NCI-H128 (cell line): ENCODE data around the gene CNST.
"Not testable (repeated sequence)": the region's sequence is repeated elsewhere in the genome, so short reads cannot be mapped to it uniquely, and the experiment has no call there.

Experiments
- DNase-seq: peaks from one replicate; lab custom pipeline; 2025; ENCODE audit not compliant: unreplicated experiment; lab: John Stamatoyannopoulos, UW

The CNST gene

DNA sequence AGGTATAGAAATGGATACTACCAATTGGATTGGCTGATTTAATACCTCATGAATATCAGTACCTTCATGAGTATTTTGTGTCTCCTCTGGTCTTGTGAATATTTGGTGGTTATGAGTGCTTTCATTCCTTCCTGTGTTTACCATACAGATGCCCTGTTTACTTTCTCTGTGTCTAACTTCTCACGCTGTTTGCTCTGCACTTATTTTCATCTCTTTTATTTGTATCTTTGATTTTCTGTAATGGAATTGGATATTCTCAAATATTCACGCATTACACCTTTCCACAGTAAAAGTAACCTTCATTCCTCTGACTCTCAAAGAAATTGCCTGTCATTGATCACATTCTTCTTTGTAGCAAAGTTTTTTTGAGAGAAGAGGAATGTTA lies 16.8 kb downstream of the CNST start:
- no peak for DNase-seq

DNA sequence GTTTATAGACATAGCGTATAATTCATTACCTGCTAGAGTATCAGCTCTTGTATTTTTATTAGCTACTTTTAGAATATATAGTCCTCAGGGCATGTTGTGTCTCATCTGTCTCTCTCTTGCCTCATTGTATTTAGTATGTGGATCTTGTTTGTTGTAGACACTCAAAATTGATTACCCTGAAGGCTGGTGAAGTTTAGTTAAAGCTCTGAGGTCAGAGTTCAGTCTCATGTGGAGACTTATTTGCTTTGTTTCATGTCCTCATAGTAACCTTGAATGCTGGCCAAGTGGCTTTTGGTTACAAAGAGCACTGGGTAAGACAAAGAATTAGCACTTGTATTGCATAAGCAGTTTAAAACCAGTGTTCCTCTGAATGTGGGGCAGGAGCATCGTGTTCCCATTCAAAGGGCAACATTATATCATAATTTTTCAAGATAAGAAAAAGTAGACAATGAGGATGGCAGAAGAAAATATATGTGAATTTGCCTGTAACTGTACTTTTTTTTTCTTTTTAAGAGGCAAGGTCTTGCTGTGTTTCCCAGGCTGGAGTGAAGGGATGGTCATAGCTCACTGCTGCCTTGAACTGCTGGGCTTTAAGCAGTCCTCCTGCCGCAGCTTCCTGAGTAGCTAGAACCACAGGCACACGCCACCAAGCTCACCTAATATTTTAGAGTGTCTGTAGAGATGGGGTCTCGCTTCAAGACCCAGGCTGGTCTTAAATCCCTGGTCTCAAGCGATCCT lies 17.4 kb downstream of the CNST start:
- no peak for DNase-seq

DNA sequence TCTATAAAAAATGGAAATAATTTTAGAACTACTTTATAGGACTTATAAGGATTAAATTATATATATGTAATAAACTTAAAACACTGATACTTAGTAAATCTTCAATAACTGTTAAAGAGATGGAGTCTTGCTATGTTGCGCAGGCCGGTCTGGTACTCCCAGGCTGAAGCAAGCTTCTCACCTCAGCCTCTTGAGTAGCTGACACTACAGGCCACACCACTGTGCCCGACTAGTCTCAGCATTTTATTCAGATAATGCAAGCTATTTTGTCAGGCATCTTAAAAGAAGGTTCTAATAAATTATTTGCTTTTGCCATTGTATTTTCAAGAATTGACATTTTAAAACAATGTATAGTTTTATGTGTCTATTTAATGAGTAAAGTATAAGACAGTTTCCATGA lies 20.8 kb downstream of the CNST start:
- no peak for DNase-seq

DNA sequence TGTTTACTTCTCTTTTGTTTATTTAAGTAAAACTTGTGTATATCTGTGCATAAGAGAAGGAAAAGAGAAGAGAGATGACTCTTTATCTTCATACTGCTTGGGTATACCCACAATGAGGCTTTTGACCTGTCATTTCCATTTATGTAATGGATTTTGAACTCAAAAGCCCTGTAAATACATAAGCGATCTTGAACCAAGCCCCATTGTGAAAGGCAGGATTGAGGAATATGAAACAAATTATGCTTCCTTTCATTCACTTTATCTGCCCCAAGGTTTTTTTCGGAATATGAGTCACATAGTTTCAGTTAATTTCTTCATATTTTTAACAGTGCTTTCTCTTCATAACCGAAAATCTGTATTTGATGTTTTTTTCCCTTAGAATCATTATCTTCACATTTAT lies 21.4 kb downstream of the CNST start:
- DNase-seq: no peak

DNA sequence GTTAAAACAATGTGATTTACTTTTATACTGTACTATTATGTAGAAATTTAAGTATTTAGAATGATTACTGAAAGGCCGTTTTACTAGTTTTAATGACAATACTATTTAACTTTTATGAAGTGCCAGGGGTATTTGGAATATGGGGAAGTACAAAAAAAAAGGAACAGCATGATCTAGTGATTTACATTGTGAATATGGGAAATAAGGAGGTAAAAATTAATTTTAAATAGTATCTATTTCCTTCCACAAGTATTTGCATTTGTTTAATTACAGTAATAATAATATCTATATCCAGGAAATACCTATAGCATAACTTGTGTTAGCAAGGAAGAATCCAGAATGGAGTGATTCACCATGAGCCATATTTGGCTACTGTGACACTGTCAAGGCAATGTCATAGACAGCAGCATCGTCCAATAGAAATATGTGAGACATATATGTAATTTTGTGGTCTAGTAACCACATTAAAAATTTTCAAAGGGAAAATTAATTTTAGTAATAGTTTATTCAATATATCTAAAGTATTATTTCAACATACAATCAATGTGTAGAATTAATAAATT lies 22.0 kb downstream of the CNST start:
- DNase-seq: no peak

DNA sequence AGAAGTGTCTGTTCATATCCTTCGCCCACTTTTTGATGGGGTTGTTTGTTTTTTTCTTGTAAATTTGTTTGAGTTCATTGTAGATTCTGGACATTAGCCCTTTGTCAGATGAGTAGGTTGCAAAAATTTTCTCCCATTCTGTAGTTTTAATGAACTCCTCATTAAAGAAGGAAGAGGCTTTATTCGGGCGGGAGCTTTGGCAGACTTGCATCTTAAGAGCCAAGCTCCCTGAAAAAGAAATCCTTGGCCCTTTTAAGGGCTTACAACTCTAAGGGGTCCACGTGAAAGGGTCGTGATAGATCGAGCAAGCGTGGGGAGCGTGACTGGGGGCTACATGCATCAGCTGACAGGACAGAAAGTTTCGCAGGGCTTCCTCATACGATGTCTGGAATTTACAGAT lies 23.7 kb downstream of the CNST start:
- DNase-seq: not testable (repeated sequence)

DNA sequence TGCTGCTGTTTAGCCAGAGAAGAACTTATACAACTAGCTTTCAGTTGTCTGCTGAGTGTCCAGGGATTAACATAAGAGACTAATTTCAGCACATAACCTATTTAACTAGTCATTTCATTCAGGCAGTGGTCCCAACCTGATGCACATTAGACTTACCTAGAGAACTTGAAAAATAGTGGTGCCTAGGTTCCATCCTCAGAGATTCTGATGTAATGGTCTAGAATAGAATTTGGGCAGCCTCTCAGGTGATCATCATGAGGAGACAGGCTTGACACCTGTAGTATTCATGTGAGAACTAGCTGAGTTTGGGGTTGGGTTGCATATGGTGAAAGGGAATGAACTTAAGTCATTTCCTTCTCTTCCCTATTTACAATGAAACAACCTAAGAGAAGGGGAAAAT lies 24.8 kb downstream of the CNST start:
- no peak for DNase-seq

DNA sequence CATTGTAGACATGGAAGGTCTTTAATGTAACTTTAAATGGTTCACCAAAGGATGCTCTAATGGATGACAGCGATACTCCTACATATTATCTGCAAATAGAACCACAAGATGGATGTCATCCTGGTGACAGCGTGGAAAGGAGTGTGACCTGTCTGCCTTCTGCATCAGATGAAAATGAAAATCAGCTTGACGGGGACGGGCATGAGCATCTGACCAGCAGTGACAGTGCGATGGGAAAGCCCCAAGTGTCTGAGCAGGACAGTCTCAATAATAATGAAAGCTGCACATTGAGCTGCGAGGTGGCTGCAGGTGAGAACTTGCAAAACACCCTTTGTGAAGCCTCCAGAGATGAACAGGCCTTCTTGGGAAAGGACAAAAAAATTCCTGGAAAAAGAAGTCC lies 25.2 kb downstream of the CNST start:
- DNase-seq: no peak

DNA sequence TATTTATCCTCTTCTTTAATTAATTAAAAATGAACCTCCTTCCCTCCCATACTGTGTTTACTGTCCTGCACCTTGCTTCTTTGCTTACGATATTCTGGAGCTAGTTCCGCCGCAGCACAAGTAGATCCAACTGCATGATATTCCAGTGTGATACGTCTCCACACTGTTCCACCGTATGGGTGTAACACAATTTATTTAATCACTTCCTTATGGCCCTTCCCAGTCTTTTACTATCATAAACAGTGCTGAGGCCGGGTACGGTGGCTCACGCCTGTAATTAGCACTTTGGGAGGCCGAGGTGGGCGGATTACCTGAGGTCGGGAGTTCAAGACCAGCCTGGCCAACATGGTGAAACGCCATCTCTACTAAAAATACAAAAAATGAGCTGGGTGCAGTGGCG lies 25.7 kb downstream of the CNST start:
- no peak for DNase-seq

DNA sequence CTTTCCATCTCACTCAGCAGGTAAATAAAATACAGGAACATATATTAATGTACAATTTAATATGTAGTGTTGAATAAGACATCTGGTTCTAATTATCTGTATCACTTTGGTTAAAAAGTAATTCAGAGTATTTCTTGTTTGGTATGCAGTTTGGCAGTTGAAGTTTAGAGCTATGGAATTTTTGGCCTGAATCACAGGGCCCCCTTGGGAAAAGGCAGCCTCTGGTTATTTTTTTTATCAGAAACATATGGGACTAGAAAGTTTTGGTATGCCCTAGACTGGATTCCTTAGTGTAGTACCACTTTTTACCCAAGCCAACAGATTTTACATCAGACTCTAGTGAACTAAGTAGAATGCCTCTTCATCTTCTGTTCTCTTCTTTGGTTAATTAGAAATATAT lies 26.4 kb downstream of the CNST start:
- no peak for DNase-seq

DNA sequence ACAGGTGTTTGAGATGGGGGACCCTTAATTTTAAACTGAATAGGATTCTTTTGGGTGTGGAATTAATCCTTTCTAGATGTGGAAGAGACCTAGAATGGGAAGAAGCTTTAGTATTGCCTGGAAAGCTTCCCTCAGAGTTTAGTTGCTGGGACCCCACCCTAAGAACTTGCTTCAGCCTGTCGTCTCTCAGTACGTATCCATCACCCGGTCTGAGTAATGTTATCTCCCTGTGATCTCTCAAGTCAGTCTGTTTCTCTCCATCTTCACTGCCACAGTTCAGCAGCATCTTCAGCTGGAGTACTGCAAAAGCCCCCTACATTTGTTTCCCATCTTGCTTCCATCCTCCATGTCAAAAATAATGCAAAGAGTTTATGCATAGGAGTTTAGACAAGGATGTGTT lies 28.9 kb downstream of the CNST start:
- no peak for DNase-seq

DNA sequence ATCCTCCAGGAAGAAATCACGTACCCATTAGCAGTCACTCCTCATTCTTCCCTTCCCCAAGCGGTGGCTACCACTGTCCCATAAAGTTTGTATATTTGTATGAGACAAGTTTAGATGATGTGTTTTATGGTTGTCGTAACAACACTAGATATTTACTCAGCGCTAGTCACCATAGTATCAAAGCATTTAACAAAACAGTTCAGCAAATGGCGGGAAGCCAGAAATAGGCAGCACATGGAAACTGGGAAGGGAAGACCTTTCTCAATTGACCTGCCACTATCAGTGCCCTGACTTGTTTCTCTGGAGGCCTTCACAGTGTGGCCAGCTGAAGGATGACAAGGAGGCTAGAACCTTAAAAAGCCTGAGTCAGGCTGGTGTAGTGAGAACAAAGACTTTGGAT lies 31.1 kb downstream of the CNST start:
- no peak for DNase-seq

DNA sequence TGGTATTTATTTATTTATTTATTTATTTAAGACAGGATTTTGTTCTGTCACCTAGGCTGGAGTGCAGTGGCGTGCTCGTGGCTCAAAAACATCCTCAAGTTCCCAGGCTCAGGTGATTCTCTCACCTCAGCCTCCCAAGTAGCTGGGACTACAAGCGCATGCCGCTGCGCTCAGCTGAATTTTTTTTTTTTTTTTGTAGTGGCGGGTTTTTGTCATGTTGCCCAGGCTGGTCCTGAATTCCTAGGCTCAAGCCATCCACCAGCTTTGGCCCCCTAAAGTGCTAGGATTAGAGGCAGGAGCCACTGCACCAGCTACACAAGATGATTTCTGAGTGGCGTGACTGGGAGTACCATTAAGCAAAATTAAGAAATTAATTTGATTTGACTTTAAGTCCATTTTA lies 31.7 kb downstream of the CNST start:
- no peak for DNase-seq

DNA sequence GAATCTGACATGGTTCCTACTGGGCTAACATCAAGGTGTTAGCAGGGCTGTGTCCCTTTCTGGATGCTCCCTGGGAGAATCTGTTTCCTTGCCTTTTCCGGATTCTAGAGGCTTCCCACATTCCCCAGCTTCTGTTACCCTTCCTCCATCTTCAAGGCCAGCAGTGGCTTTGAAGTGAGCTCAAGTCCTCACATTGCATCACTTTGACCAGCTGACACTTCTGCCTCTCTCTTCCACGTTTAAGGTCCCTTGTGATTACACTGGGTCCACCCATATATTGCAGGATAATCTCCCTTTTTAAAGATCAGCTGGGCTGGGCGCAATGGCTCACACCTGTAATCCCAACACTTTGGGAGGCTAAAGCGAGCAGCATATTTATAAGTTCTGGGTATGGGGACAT lies 33.1 kb downstream of the CNST start:
- DNase-seq: no peak

DNA sequence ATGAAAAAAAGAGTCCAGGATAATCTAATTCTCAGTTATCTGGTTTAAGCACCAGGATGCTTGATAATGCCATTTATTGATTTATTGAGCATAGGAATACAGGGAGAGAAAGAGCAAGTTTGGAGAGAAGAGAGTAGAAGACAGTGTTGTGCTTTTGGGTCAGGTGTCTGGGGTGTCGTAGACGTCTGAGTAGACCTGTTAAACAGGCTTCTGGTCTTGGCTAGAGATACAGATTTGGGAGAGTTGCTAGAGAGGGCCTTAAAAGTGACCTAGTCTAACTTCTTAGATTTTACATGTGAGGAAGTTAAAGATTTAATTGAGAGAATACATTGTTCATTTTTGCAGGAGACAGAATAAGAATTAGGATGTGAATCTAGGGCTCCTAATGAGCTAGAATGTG lies 34.3 kb downstream of the CNST start:
- DNase-seq: no peak

DNA sequence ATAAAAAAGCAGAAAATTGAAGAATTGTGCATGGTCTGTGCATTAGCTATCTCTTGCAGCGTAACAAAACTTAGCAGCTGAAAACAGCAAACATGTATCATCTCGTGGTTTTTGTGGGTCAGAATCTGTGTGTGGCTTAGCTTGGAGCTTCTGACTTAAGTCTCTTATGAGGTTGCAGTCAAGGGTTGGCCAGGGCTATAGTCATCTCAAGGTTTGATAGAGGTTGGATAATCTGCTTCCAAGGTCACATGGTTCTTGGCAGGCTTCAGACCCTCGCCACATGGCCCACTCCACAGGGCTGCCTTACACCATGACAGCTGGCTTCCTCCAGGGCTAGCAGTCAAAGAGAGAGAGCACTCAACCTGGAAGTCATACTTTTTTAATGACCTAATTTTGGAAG lies 35.9 kb downstream of the CNST start:
- no peak for DNase-seq

DNA sequence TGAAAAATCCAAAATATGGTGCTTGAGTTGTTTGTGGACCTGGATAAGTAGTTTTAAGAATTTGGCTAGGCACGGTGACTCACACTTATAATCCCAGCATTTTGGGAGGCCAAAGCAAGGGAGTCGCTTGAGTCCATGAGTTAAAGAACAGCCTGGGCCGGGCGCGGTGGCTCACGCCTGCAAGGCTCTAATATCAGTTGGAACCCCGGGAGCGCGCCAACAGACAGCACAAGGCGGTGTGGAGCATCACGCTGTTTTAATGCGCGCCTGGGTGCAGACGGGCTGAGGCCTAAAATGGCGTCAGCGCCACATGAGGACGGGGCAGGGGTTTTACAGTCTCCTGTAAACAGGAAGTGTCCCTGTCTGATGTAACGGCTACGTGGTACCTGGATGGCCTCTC lies 39.0 kb downstream of the CNST start:
- DNase-seq: not testable (repeated sequence)

DNA sequence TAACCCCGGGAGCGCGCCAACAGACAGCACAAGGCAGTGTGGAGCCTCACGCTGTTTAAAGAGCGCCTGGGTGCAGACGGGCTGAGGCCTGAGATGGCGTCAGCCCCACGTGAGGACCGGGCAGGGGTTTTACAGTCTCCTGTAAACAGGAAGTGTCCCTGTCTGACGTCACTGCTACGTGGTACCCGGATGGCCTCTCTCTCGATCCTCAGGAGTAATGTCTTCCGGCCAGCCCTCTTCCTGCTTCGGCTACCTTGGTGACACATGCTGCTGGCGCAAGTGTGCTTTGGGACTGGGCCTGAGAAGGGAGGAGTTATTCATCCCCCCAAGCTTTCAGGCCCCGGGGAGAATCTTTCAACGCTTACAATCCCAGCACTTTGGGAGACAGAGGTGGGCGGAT lies 41.2 kb downstream of the CNST start:
- DNase-seq: no peak

DNA sequence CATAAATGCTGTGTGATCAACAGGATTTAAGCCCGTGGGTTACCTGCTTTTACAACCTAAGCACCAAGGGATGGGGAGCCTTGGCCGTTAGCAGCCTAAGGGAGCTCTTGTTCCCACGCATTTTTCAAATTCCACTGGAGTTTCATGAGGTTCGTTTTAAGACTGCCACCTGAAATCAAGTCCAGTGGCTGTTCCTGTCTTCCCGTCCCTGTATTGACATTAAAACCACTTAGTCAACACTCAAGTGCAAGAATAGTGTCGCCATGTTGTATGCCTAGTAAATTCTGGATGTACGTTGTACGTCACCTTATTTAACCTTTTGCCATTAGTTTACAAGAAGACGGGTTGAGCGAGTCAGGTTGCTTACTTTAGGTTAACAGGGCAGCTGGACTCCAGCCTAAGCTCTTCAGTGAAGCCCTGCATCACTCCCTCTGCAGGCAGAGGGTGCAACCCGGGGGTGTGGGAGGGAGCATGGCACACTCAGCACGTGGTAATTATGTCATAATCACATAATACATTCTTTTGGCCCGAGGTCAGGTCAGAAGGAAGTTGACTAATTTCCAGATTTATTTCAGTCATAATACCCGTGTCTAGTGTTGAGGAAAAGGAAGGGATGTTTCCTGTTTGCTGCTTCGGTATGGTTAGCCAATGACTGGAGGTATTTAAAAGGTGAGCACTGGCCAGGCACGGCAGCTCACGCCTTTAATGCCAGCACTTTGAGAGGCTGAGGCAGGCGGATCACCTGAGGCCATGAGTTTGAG lies 42.5 kb downstream of the CNST start:
- DNase-seq: no peak

DNA sequence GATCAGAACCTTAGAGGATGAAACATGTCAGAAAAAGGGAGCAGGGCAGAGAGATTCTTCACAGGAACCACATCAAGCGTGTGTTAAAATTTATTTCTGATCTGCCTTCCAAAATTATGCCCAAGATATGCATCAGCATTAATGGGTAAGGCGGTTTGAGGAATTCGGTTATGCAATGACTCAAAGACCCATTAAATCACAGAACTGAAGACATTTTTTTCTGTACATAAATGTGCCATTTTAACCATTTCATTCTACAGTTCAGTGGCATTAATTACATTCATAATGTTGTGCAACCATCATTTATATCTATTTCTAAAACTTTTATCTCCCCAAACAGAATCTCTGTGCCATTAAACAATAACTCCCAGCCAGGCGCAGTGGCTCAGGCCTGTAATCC lies 43.4 kb downstream of the CNST start:
- DNase-seq: no peak

DNA sequence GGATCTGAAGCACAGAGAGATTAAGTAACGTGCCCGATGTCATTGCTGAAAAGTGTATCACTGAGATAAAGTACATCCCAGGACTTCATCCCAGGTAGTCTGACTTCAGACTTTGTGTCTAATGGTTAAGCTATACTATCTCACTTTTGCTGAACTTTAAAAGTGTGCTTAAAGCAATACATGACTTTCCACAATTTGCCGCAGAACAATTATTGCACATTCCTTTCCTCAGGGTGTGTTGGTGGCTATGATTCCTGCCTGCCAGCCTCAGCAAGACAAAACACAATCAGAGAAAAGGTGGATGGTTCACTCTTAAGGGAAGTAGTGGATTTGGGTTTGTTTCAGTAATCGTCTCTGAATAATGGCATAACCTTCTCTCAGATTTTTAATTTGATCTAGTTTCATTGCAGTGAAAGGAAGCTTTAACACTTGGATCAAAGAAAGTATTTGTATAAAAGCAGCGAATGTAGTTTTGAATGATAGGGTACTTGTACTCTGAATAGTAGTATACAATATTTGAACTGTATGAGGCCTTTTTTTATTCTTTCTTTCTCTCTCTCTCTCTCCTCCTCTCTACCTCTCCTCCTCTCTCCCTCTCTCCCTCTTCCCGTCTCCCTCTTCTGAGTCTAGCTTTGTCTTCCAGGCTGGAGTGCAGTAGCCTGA lies 47.0 kb downstream of the CNST start:
- no peak for DNase-seq

DNA sequence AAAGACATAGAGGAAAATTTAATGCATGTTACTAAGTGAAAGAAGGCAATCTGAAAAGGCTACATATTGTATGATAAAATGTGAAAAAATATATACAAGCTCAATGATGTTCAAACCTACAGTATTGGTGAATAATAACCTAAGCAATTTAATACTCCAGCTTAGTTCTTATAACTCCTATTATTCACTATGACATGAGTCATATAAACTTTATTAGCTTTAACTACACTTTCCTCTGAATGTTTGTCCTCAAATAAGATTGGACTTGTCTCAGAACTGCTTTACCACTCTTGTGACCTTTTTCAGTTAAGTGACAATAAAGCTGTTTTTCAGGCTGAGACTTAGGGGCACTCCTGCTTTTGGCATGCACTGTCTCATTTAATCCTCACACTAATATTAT lies 50.9 kb downstream of the CNST start:
- DNase-seq: no peak
